Choroid plexus epithelial cell (primary cell): ENCODE data around the gene IL31RA.
"Not testable (repeated sequence)": the region's sequence is repeated elsewhere in the genome, so short reads cannot be mapped to it uniquely, and the experiment has no call there.

ENCODE experiments used
- DNase-seq: peaks from one replicate; pipeline ENCODE4 v3.0.0-alpha.2; 2010; ENCODE audit warnings: low read depth
- H3K4me3 ChIP-seq: 2 replicates; pipeline ENCODE4 v1.5.1; 2011; ENCODE audit warnings: low read depth, mild to moderate bottlenecking, control low read depth, low read length, moderate library complexity
- CTCF ChIP-seq: conservative IDR thresholded peaks from 2 replicates; pipeline ENCODE4 v1.5.1; 2011; ENCODE audit warnings: low read depth, mild to moderate bottlenecking, control low read depth, inconsistent platforms, low read length, moderate library complexity

The IL31RA gene

GRCh38 chr5:55935371-55935770 lies 84.2 kb downstream of the IL31RA start:
- H3K4me3 ChIP-seq = no peak overlapping the region
- TF ChIP-seq CTCF = no peak
- peak; percentile 52 for DNase-seq

GRCh38 chr5:55936100-55936693 lies 85.0 kb downstream of the IL31RA start:
- no peak overlapping the region for H3K4me3 ChIP-seq

GRCh38 chr5:55937598-55937997 lies 86.4 kb downstream of the IL31RA start:
- DNase-seq, H3K4me3 ChIP-seq: not testable (repeated sequence)

More at GRCh38 chr5:55936100-55936693, 85.0 kb downstream of the IL31RA start:
- TF ChIP-seq CTCF = peak; percentile 98
- peak; percentile 94 for DNase-seq

- peak; percentile 17 for DNase-seq
- not testable (repeated sequence) for H3K4me3 ChIP-seq
Measured at GRCh38 chr5:55941154-55941553, 90.0 kb downstream of the IL31RA start.

DNA sequence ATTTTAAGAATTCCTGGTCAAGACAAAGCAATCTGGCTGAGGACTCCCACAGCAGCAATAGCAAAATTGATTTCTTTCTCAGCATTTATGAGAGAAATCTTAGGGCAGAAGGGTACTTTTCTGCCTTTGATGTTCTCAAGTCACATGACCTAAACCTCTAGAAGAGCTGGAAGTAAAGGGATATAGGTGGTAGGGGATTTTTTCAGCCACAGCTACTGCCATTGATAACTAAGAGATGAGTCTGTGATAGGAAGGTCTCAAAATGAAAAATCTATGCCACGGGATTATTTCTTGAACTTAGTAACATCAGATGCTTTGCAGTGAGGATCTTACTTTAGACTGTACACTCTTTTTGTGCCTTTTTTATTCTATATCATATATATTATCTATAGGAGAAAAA lies 108.1 kb downstream of the IL31RA start:
- DNase-seq = no peak
- no peak for TF ChIP-seq CTCF
- H3K4me3 ChIP-seq = no peak overlapping the region

- H3K4me3 ChIP-seq = no peak overlapping the region
- DNase-seq = no peak
- no peak for TF ChIP-seq CTCF
Measured at GRCh38 chr5:55960779-55961178, 109.6 kb downstream of the IL31RA start.

DNA sequence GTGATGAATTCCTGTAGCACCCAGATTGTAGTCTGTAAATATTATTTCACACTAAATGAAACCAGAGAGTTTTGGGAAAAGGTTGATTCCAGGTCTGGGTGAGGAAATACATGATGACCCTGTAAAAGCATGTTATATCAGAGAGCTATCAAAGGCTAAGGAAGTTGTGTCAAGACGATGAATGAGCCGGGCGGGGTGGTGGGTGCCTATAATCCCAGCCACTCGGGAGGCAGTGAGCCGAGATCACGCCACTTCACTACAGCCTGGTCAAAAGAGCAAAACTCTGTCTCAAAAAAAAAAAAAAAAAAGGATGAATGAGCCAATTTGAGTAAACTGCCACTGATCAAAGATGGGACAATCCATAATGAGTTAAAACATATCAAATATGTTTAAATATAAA lies 114.4 kb downstream of the IL31RA start:
- TF ChIP-seq CTCF = no peak
- H3K4me3 ChIP-seq = no peak overlapping the region
- no peak for DNase-seq

DNA sequence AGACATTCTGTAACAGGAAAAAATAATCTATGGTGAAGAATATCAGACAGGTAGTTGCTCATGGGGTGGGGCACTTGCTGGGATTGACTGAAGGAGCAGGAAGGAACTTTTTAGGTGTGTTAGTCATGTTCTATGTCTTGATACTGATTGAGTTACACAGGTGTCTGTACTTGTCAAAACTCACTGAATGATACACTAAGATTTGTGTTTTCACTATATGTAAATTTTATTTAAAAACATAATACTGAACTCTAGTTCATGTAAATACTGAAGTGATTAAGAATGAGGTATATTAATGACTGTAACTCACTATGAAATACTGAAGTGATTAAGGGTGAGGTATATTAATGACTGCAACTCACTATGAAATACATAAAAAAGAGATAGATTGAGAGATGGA lies 115.1 kb downstream of the IL31RA start:
- no peak for TF ChIP-seq CTCF
- H3K4me3 ChIP-seq = no peak overlapping the region
- DNase-seq = no peak
